ENCODE data around the gene GPR173. TPM values are rescaled to one million over a fixed set of nuclear protein-coding genes. Genes with fewer than 3 reads are reported as not detected.

GPR173 gene
- total RNA-seq, 1 experiment from 2014 or later, result 0.68 TPM

- BruUV-seq (replicated peaks), result no TSS peak
- H3K27me3 Mint-ChIP-seq (ENCODE audit: unreplicated experiment), result peaks cover 23% of the 10 kb centered on the region
- no peaks in the 10 kb centered on the region for H3K9me3 Mint-ChIP-seq (ENCODE audit: low read depth, unreplicated experiment)
- H3K4me3 Mint-ChIP-seq (ENCODE audit: low read depth, unreplicated experiment), result no peak overlapping the region
- no peak overlapping the region for H3K27ac Mint-ChIP-seq (ENCODE audit: unreplicated experiment)
- H3K36me3 Mint-ChIP-seq (ENCODE audit: insufficient read depth, unreplicated experiment), result peaks cover 9% of the 10 kb centered on the region
- intact Hi-C loops (cut with micrococcal nuclease; ENCODE audit: unreplicated experiment), result no loop called here
- no peak for TF ChIP-seq CTCF (IDR thresholded peaks at IDR 0.05; ENCODE audit: unreplicated experiment)
- no peak for DNase-seq
- peaks cover 15% of the 10 kb centered on the region for H3K4me1 Mint-ChIP-seq (ENCODE audit: low read depth, unreplicated experiment)
- CTCF ChIA-PET, result interaction anchor here (1.0 kb wide), 1 partner anchor 78 kb away, joined by 3 read pairs; no protein-coding TSS in a partner anchor
These were observed 24.6 kb downstream of the GPR173 start for GRCh38 chrX:53073115-53073586.

- no peak for TF ChIP-seq CTCF (IDR thresholded peaks at IDR 0.05; ENCODE audit: unreplicated experiment)
- H3K9me3 Mint-ChIP-seq (ENCODE audit: low read depth, unreplicated experiment), result no peaks in the 10 kb centered on the region
- no peak overlapping the region for H3K27ac Mint-ChIP-seq (ENCODE audit: unreplicated experiment)
- intact Hi-C loops (cut with micrococcal nuclease; ENCODE audit: unreplicated experiment), result no loop called here
- peaks cover 9% of the 10 kb centered on the region for H3K36me3 Mint-ChIP-seq (ENCODE audit: insufficient read depth, unreplicated experiment)
- no TSS peak for BruUV-seq (replicated peaks)
- H3K4me3 Mint-ChIP-seq (ENCODE audit: low read depth, unreplicated experiment), result no peak overlapping the region
- peaks cover 15% of the 10 kb centered on the region for H3K4me1 Mint-ChIP-seq (ENCODE audit: low read depth, unreplicated experiment)
- peaks cover 23% of the 10 kb centered on the region for H3K27me3 Mint-ChIP-seq (ENCODE audit: unreplicated experiment)
- CTCF ChIA-PET, result no interaction called here
- no peak for DNase-seq
These were observed 26.4 kb downstream of the GPR173 start for GRCh38 chrX:53075011-53075410.

- CTCF ChIA-PET, result no interaction called here
- H3K9me3 Mint-ChIP-seq (ENCODE audit: low read depth, unreplicated experiment), result no peaks in the 10 kb centered on the region
- peaks cover 23% of the 10 kb centered on the region for H3K27me3 Mint-ChIP-seq (ENCODE audit: unreplicated experiment)
These were observed 28.1 kb downstream of the GPR173 start for GRCh38 chrX:53076671-53077070.

GRCh38 chrX:53077207-53078197 lies 28.9 kb downstream of the GPR173 start:
- Mint-ChIP-seq H3K27ac (ENCODE audit: unreplicated experiment) (no peak overlapping the region), H3K27me3 (ENCODE audit: unreplicated experiment) (peaks cover 23% of the 10 kb centered on the region), H3K4me3 (ENCODE audit: low read depth, unreplicated experiment) (no peak overlapping the region), H3K4me1 (ENCODE audit: low read depth, unreplicated experiment) (peaks cover 4% of the 10 kb centered on the region), H3K9me3 (ENCODE audit: low read depth, unreplicated experiment) (no peaks in the 10 kb centered on the region), H3K36me3 (ENCODE audit: insufficient read depth, unreplicated experiment) (peaks cover 18% of the 10 kb centered on the region)
- BruUV-seq (replicated peaks), result no TSS peak
- CTCF ChIA-PET, result no interaction called here
- TF ChIP-seq CTCF (IDR thresholded peaks at IDR 0.05; ENCODE audit: unreplicated experiment), result no peak
- intact Hi-C loops (cut with micrococcal nuclease; ENCODE audit: unreplicated experiment), result no loop called here
- DNase-seq, result no peak

More at GRCh38 chrX:53076671-53077070, 28.1 kb downstream of the GPR173 start:
- intact Hi-C loops (cut with micrococcal nuclease; ENCODE audit: unreplicated experiment), result no loop called here
- peaks cover 12% of the 10 kb centered on the region for H3K36me3 Mint-ChIP-seq (ENCODE audit: insufficient read depth, unreplicated experiment)
- H3K4me1 Mint-ChIP-seq (ENCODE audit: low read depth, unreplicated experiment), result peaks cover 12% of the 10 kb centered on the region
- BruUV-seq (replicated peaks), result no TSS peak
- no peak for TF ChIP-seq CTCF (IDR thresholded peaks at IDR 0.05; ENCODE audit: unreplicated experiment)
- H3K4me3 Mint-ChIP-seq (ENCODE audit: low read depth, unreplicated experiment), result no peak overlapping the region
- no peak for DNase-seq
- H3K27ac Mint-ChIP-seq (ENCODE audit: unreplicated experiment), result no peak overlapping the region

Measured in Calu3 (cell line).